OCI-LY3 (cell line): Measurements from ENCODE around the gene PRR15.
"Not testable (repeated sequence)": the region's sequence is repeated elsewhere in the genome, so short reads cannot be mapped to it uniquely, and the experiment has no call there.

Experiments
- H2AFZ ChIP-seq: fragments of 200-600, 300-600 bp; shearing (Covaris generic); 2 replicates; pipeline ENCODE4 v1.6.0; 2014; ENCODE audit warnings: antibody characterized with exemption, low read depth, low read length
- H3K27ac ChIP-seq: fragments of 200-600, 300-600 bp; sonication (generic); 2 replicates; pipeline ENCODE4 v1.5.1; 2014; ENCODE audit warnings: mild to moderate bottlenecking, low read length, moderate library complexity, mixed read lengths
- H3K27me3 ChIP-seq: fragments of 200-600, 300-600 bp; sonication (generic); 2 replicates; pipeline ENCODE4 v1.6.1; 2014; ENCODE audit warnings: low read depth, low read length, mixed read lengths
- H3K36me3 ChIP-seq: fragments of 200-600, 300-600 bp; sonication (generic); replicated peaks from 2 replicates; pipeline ENCODE3; 2014; ENCODE audit warnings: low read depth, low read length, mixed read lengths
- H3K4me1 ChIP-seq: fragments of 300-600, 200-600 bp; sonication (generic); 2 replicates; pipeline ENCODE4 v1.6.1; 2014; ENCODE audit warnings: low read length, mixed read lengths
- H3K4me2 ChIP-seq: fragments of 200-600, 300-600 bp; sonication (generic); 2 replicates; pipeline ENCODE4 v1.6.1; 2014; ENCODE audit warnings: low read length, mixed read lengths
- H3K4me3 ChIP-seq: fragments of 300-600, 200-600 bp; sonication (generic); 2 replicates; pipeline ENCODE4 v1.5.1; 2014; ENCODE audit warnings: antibody characterized with exemption, mild to moderate bottlenecking, low read length, moderate library complexity
- H3K79me2 ChIP-seq: fragments of 300-600, 200-600 bp; shearing (Covaris generic); 2 replicates; pipeline ENCODE4 v1.6.1; 2014; ENCODE audit warnings: mild to moderate bottlenecking, low read length, mixed read lengths
- H3K9ac ChIP-seq: fragments of 300-600, 200-600 bp; shearing (Covaris generic); 2 replicates; pipeline ENCODE4 v1.6.0; 2014; ENCODE audit warnings: mild to moderate bottlenecking, low read length, moderate library complexity
- H3K9me3 ChIP-seq: fragments of 200-600, 300-600 bp; shearing (Covaris generic); 2 replicates; pipeline ENCODE4 v1.6.1; 2014; ENCODE audit warnings: low read length, mixed read lengths; ENCODE audit not compliant: insufficient read depth
- H4K20me1 ChIP-seq: fragments of 200-600, 300-600 bp; sonication (generic); 2 replicates; pipeline ENCODE4 v1.6.1; 2016; ENCODE audit warnings: low read length, mixed read lengths; ENCODE audit not compliant: insufficient read depth
- EZH2phosphoT487 ChIP-seq: fragments of 200-600 bp; shearing (Covaris generic); IDR thresholded peaks from 2 replicates; pipeline ENCODE4 v1.6.1; 2018; ENCODE audit warnings: antibody characterized with exemption, mixed run types, low read depth
- TF ChIP-seq, protein P1 (sequence below): fragments of 200-600, 300-600 bp; sonication (generic); IDR thresholded peaks from 2 replicates; pipeline ENCODE4 v1.5.1; 2014; ENCODE audit warnings: antibody characterized with exemption, low read length, low read depth

The PRR15 gene

GRCh38 chr7:29527505-29528108, 36.0 kb upstream of the PRR15 start:
- Histone ChIP-seq H2AFZ (no peak overlapping the region), H3K4me2 (no peak overlapping the region), H3K27me3 (no peaks in the 10 kb centered on the region), H3K4me1 (no peaks in the 10 kb centered on the region), H3K79me2 (no peaks in the 10 kb centered on the region), H3K27ac (no peak overlapping the region), H3K9ac (no peak overlapping the region), H3K4me3 (no peak overlapping the region), H3K9me3 (no peaks in the 10 kb centered on the region), H4K20me1 (no peaks in the 10 kb centered on the region), H3K36me3 (no peaks in the 10 kb centered on the region)
- TF ChIP-seq EZH2phosphoT487, result no peak
- TF ChIP-seq, protein P1, sequence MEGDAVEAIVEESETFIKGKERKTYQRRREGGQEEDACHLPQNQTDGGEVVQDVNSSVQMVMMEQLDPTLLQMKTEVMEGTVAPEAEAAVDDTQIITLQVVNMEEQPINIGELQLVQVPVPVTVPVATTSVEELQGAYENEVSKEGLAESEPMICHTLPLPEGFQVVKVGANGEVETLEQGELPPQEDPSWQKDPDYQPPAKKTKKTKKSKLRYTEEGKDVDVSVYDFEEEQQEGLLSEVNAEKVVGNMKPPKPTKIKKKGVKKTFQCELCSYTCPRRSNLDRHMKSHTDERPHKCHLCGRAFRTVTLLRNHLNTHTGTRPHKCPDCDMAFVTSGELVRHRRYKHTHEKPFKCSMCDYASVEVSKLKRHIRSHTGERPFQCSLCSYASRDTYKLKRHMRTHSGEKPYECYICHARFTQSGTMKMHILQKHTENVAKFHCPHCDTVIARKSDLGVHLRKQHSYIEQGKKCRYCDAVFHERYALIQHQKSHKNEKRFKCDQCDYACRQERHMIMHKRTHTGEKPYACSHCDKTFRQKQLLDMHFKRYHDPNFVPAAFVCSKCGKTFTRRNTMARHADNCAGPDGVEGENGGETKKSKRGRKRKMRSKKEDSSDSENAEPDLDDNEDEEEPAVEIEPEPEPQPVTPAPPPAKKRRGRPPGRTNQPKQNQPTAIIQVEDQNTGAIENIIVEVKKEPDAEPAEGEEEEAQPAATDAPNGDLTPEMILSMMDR, result no peak

DNA sequence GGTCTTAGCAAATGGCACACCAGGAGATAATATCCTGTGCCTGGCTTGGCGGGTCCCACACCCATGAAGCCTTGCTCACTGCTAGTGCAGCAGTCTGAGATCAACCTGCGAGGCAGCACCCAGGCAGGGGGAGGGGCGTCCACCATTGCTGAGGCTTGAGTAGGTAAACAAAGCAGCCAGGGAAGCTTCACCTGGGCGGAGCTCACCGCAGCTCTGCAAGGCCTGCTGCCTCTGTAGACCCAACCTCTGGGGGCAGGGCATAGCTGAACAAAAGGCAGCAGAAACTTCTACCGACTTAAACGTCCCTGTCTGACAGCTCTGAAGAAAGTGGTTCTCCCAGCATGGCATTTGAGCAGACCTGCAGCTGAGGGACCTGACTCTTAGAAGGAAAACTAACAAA, 35.1 kb upstream of the PRR15 start:
- H3K4me2 ChIP-seq, H3K36me3 ChIP-seq, H3K9me3 ChIP-seq, H3K27ac ChIP-seq, H2AFZ ChIP-seq, H3K27me3 ChIP-seq, H3K79me2 ChIP-seq, H3K4me3 ChIP-seq, H3K9ac ChIP-seq, H3K4me1 ChIP-seq, H4K20me1 ChIP-seq: not testable (repeated sequence)

GRCh38 chr7:29538389-29538788, 25.2 kb upstream of the PRR15 start:
- Histone ChIP-seq H3K4me2 (no peak overlapping the region), H3K9me3 (no peaks in the 10 kb centered on the region), H3K27me3 (no peaks in the 10 kb centered on the region), H4K20me1 (no peaks in the 10 kb centered on the region), H3K27ac (no peak overlapping the region), H3K9ac (no peak overlapping the region), H3K36me3 (no peaks in the 10 kb centered on the region), H3K4me1 (no peaks in the 10 kb centered on the region), H3K4me3 (no peak overlapping the region), H2AFZ (no peak overlapping the region), H3K79me2 (no peaks in the 10 kb centered on the region)
- TF ChIP-seq, protein P1, result no peak
- no peak for TF ChIP-seq EZH2phosphoT487

DNA sequence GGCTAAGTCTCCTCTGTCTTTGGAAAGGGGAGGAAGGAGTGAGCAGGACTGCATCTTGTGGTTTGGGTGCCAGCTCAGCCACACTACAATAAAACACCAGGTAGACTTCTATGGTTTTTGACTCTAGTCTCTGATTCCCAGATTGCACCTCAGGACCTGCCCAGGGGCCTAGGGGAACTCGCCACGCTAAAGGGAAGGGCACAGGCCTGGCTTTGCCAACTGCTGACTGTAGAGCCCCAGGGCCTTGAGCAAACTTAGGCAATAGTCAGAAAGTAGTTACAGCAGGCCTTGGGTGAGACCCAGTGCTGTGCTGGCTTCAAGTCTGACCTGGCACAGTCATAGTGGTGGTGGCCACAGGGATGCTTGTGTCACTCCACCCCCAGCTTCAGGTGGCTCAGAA, 24.2 kb upstream of the PRR15 start:
- no peaks in the 10 kb centered on the region for H3K4me1 ChIP-seq
- TF ChIP-seq, protein P1, result no peak
- TF ChIP-seq EZH2phosphoT487, result no peak
- H4K20me1 ChIP-seq, result no peaks in the 10 kb centered on the region
- H3K27ac ChIP-seq, result no peak overlapping the region
- H3K4me3 ChIP-seq, result no peak overlapping the region
- no peaks in the 10 kb centered on the region for H3K36me3 ChIP-seq
- no peak overlapping the region for H3K4me2 ChIP-seq
- no peak overlapping the region for H2AFZ ChIP-seq
- H3K79me2 ChIP-seq, result no peaks in the 10 kb centered on the region
- no peaks in the 10 kb centered on the region for H3K9me3 ChIP-seq
- no peak overlapping the region for H3K9ac ChIP-seq
- no peaks in the 10 kb centered on the region; the same call in 1 of the 2 replicates for H3K27me3 ChIP-seq
